Peyer's patch (tissue), 4 donors: ENCODE results near the gene CCDC183. TPM values are rescaled to one million over a fixed set of nuclear protein-coding genes. Genes with fewer than 3 reads are reported as not detected.
"Not testable (repeated sequence)": the region's sequence is repeated elsewhere in the genome, so short reads cannot be mapped to it uniquely, and the experiment has no call there.

ENCODE experiments used
- DNase-seq, 3 donors: peaks; one replicate each; pipeline ENCODE4 v3.0.0-alpha.2; 2017 to 2019
- H3K27ac ChIP-seq, 4 donors: fragments of 200-600 bp; sonication (generic); one replicate each; pipeline ENCODE4 v1.5.1; 2016 to 2019
- H3K27me3 ChIP-seq, 2 donors: fragments of 200-600 bp; sonication (generic); one replicate each; pipeline ENCODE4 v1.5.1; 2019
- H3K36me3 ChIP-seq, 3 donors: fragments of 200-600 bp; sonication (generic); one replicate each; pipeline ENCODE4 v1.5.1; 2016 to 2019
- H3K4me1 ChIP-seq, 4 donors: fragments of 200-600 bp; sonication (generic); one replicate each; pipeline ENCODE4 v1.5.1; 2016 to 2019
- H3K4me3 ChIP-seq, 4 donors: fragments of 200-600 bp; sonication (generic); 1 replicate in 3 of 4; 2 replicates in 1 of 4; pipeline ENCODE4 v1.5.1; 2016 to 2019; ENCODE audit warnings: mild to moderate bottlenecking in 1 of 4
- H3K9me3 ChIP-seq, 4 donors: fragments of 200-600 bp; sonication (generic); one replicate each; pipeline ENCODE4 v1.5.1; 2016 to 2019; ENCODE audit warnings: mild to moderate bottlenecking in 1 of 4
- POLR2A ChIP-seq, 2 donors: fragments of 450-650 bp; IDR thresholded peaks; one replicate each; pipeline ENCODE4 v1.5.1; 2017; ENCODE audit warnings: antibody characterized with exemption in 2 of 2, mild to moderate bottlenecking in 2 of 2, moderate library complexity in 2 of 2
- total RNA-seq, 4 donors: library from RNA; depleted of rRNA; stranded (reverse); fragments of >200 nt; gene quantifications; one replicate each; pipeline ENCODE4 v1.1.0, GENCODE V29; 2016
- TF ChIP-seq, protein P1 (sequence below), 6 experiments: fragments of 450-650 bp in 4 of 6; fragments of 200-600 bp in 2 of 6; sonication (generic) in 1 of 6; IDR thresholded peaks; one replicate each; pipeline ENCODE4 v1.5.1; 2017 to 2019; ENCODE audit warnings: antibody characterized with exemption in 6 of 6, mild to moderate bottlenecking in 3 of 6, moderate library complexity in 1 of 6

Gene CCDC183
- total RNA-seq, 4 donors from 2014 or later = 16.6 to 69.9 (median 46.0) TPM

DNA sequence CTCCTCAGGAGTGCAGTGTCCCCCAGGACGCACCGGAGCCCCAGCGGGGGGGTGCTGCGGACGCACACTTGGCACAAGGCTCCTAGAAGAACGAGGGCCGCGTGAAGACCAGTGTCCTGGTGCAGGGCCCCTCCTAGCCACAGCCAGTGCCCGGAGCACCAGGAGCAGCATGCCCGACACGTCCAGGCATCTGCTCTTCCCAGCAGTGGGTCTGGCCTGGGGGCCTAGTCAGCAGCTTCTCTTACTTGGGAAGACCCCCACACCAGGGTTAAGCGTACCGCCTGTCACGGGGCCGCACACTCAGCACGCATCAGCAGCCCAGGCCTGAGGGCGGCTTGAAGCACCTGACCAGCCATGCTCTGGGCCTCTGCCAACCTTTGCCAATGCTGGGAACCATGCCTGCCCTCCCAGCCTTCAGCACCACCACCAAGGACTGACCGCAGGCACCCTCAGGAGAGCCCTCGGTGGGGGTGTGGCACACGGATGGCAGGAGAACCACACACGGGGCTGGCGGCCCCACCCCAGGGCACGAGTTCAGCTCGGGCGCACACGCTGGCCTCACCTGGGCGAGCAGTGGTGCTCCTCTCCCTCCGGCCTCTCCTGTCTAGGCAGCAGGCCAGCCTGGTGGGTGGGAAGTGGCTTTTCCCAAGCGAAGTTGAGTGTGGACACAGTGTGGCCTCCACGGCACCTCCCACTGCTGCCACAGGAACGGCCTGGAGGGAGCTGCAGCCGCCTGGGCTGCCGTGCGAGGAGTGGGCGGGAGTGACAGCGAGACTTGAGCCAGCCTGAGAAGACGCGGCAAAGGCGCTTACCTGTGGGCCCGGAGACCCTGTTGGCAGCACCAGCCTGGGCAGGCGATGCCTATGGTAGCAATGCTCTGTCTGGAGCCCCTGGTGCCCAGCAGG lies 34.1 kb downstream of the CCDC183 start:
- no peak for DNase-seq
- TF ChIP-seq POLR2A (IDR thresholded peaks at IDR 0.05) = no peak
- TF ChIP-seq, protein P1, sequence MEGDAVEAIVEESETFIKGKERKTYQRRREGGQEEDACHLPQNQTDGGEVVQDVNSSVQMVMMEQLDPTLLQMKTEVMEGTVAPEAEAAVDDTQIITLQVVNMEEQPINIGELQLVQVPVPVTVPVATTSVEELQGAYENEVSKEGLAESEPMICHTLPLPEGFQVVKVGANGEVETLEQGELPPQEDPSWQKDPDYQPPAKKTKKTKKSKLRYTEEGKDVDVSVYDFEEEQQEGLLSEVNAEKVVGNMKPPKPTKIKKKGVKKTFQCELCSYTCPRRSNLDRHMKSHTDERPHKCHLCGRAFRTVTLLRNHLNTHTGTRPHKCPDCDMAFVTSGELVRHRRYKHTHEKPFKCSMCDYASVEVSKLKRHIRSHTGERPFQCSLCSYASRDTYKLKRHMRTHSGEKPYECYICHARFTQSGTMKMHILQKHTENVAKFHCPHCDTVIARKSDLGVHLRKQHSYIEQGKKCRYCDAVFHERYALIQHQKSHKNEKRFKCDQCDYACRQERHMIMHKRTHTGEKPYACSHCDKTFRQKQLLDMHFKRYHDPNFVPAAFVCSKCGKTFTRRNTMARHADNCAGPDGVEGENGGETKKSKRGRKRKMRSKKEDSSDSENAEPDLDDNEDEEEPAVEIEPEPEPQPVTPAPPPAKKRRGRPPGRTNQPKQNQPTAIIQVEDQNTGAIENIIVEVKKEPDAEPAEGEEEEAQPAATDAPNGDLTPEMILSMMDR (IDR thresholded peaks at IDR 0.05) = no peak

DNA sequence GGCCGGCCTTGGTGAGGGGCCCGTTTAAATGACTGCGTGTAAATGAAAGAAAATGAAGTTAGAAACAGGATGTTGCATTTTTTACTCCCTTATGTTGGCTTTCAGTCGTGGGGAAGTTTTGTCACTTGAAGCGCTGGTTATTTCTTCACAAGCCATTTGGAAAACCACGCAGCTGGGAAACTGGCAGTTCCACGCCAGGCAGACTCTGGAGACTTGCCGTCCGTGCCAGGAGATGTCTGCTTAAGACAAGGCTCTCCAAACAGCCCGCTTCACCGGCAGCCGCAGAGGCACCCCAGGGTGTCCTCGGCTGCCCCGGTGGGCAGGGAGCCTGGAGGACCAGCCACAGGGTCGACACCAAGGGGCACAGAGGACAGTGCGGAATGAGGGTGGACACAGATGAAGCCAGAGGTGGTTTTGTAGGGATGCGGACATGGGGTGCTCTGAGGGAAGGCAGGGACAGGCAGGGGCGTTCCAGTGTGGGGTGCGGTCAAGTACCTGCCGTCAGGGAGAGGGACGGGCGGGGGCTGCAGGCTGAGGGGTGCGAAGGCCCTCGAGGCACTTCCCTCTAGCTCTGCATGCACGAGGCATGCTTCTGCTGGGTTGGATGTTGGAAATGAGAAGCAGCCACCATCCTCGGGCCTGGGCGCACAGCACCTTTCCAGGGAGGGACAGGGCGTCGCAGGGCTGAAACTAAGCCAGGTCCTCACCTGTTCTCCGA lies 35.0 kb downstream of the CCDC183 start:
- Histone ChIP-seq H3K27ac (no peak overlapping the region), H3K9me3 (no peaks in the 10 kb centered on the region), H3K27me3 (no peaks in the 10 kb centered on the region), H3K4me3 (no peak overlapping the region), H3K36me3 (peaks cover 0 to 68% (median 0%) of the 10 kb centered on the region in 3 donors), H3K4me1 (no peaks in the 10 kb centered on the region)
- no peak for DNase-seq
- TF ChIP-seq POLR2A (IDR thresholded peaks at IDR 0.05) = no peak
- TF ChIP-seq, protein P1 (IDR thresholded peaks at IDR 0.05) = no peak

More for the DNA sequence above, 34.1 kb downstream of the CCDC183 start:
- Histone ChIP-seq H3K27me3 (no peaks in the 10 kb centered on the region), H3K27ac (no peak overlapping the region), H3K9me3 (no peaks in the 10 kb centered on the region), H3K36me3 (peaks cover 0 to 75% (median 0%) of the 10 kb centered on the region in 3 donors), H3K4me3 (no peak overlapping the region), H3K4me1 (no peaks in the 10 kb centered on the region)

DNA sequence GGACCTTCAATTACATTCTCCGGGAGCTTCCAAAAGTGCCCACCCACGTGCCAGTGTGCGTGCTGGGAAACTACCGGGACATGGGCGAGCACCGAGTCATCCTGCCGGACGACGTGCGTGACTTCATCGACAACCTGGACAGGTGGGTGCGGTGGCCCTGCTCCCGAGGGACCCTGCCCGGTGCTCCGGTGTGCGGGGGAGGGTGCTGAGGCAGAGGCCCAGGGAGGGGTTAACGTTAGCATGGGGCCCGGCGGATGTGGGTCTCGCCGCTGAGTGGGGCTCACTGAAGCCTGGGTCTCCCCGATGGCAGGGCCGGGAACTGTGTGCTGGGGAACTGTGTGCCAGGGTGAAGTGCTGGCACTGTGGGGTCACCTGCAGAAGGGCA lies 35.6 kb downstream of the CCDC183 start:
- no peak for TF ChIP-seq POLR2A (IDR thresholded peaks at IDR 0.05)
- TF ChIP-seq, protein P1 (IDR thresholded peaks at IDR 0.05) = no peak
- peaks cover 0 to 68% (median 0%) of the 10 kb centered on the region in 3 donors for H3K36me3 ChIP-seq
- no peak overlapping the region for H3K27ac ChIP-seq
- H3K27me3 ChIP-seq = no peaks in the 10 kb centered on the region
- no peak for DNase-seq
- H3K4me1 ChIP-seq = no peaks in the 10 kb centered on the region
- H3K9me3 ChIP-seq = no peaks in the 10 kb centered on the region
- H3K4me3 ChIP-seq = no peak overlapping the region

DNA sequence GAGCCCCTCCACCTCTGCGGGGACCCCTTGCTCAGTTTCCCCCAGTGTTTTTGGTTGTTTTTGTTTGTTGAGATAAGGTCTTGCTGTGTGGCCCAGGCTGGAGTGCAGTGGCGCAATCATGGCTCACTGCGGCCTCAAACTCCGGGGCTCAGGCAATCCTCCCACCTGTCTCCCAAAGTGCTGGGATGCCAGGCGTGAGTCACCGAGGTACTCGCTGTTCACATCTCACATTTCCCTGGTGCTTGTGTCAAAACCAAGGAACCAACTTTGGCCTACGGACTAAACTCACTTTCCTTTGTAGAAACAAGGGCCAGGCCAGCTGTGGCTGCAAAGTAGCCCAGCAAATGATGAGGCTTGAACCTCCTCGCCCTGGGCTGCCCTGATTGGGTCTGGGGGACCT lies 36.4 kb downstream of the CCDC183 start:
- Histone ChIP-seq H3K27ac (no peak overlapping the region), H3K9me3 (no peaks in the 10 kb centered on the region), H3K4me3 (no peak overlapping the region), H3K36me3 (peaks cover 0 to 64% (median 0%) of the 10 kb centered on the region in 3 donors), H3K4me1 (no peaks in the 10 kb centered on the region), H3K27me3 (no peaks in the 10 kb centered on the region)
- TF ChIP-seq POLR2A (IDR thresholded peaks at IDR 0.05) = no peak
- TF ChIP-seq, protein P1 (IDR thresholded peaks at IDR 0.05) = no peak
- no peak for DNase-seq

DNA sequence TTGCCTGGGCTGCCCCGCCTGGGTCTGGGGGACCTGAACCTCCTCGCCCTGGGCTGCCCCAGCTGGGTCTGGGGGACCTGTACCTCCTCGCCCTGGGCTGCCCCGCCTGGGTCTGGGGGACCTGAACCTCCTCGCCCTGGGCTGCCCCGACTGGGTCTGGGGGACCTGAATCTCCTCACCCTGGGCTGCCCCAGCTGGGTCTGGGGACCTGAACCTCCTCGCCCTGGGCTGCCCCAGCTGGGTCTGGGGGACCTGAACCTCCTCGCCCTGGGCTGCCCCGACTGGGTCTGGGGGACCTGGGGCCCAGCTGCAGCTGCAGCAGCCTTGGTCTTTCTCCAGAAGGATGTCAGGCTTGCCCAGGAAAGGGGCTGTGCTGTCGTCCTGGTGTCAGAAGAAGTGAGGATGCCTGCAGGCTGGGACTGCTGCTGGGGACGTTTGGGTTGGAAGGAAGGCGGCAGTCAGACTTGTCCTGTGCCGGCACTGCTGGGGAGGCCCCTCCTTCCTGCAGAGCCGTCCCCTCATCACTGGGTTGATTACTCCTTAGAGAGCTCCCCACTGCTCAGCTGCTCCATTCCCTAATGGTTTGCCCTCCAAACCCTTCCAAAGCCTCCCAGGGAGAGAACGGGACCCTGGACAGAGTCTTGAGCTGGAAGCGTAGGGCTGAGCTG lies 37.4 kb downstream of the CCDC183 start:
- H3K36me3 ChIP-seq = peaks cover 0 to 64% (median 0%) of the 10 kb centered on the region in 3 donors

More for the DNA sequence above, 37.4 kb downstream of the CCDC183 start:
- H3K27ac ChIP-seq, H3K27me3 ChIP-seq, DNase-seq, H3K4me1 ChIP-seq, H3K9me3 ChIP-seq, H3K4me3 ChIP-seq: not testable (repeated sequence)
